Right forelimb (tissue), 1 donor: ENCODE results near the gene UCMA.

Source experiments
- DNase-seq: peaks from one replicate; pipeline ENCODE4 v3.0.0-alpha.2; 2018

UCMA gene

GRCh38 chr10:13231808-13232207, 2.4 kb downstream of the UCMA start:
- DNase-seq, result no peak

DNA sequence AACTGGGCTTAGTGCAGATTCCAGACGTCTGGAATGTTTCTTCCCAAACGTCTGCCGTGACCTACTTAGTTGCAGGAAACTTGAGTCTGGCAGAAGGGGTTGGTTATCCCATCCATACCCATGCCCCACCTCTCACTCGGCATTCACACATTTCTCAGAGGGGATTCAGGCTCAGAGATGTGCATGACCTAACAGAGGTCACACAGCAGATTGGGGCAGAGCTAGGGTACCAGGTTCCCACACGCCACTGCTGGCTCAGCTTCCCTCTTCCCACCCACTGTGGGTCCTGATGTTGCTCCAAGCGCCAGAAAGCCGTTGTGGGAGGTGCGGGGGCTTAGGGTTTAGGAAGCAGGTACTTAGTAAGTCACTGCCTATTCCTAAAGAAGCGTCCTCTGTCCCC, 3.0 kb downstream of the UCMA start:
- DNase-seq, result no peak

DNA sequence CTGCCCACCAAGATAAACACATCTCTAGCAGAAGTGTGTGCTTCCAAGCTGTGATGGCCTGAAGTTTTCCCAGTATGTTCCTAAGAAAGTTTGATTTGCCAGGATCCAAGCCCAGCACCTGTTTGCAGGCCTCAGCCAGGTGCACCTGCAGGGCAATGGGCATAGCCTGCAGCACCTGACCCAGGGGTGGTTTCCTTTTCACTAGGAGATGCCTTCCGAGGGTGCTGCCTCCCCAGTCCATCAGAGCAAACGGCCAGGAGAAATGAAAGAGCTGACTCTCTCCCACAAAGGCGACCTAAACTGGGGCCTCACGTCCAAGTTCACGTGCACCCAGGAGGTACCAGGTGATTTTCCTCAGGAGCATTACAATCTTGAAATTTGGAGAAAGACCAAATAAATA, 7.1 kb downstream of the UCMA start:
- no peak for DNase-seq

DNA sequence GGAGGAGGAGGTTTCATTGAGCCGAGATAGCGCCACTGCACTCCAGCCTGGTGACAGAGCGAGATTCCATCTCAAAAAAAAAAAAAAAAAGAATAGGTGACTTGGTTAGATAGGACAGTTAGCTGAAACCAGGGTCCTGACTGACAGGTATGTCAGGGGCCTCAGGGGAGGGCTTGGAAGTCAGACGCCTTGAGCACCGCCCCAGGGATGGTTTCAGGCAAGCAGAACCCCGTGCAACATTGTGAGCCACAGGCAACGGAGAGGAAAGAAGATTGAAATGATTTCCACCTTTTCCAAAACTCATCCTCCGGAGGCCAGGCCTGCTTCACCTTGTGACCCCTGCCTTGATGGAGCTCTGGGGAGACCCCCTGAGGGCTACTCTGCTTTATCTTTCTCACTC, 8.6 kb downstream of the UCMA start:
- no peak for DNase-seq

DNA sequence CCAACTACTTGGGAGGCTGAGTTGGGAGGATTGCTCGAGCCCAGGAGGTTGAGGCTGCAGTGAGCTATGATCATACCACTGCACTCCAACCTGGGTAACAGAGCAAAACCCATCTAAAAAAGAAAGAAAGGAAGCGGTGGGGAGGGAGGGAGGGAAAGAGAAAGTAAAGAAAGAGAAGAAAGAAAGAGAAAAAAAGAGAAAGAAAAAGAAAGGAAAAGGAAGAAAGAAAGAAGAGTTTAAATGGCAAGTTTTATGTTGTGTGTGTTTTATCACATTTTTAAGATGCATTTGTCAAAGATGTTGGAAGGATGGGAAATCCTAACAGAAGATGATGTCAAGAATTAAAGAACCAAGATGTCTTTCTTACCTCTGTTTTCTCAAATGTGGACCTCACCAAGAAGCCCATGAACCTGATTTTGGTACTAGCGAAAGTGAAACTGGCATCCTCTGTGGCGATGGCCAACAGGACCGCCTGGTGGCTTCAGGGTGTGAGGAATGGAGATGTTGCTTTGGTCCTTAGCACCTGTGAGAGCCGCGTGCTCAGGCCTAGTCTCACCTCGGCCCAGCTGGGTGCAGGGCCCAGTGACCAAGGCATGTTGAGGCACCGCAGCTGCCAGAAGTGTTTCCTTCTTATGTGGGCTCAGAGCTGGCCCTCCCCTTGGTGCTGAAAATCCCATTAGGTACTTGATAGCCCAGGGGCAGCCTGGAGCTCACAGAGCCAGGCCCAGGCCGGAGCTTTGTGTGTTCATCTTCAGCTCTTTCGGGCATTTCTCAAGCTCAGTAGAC, 9.8 kb downstream of the UCMA start:
- no peak for DNase-seq

GRCh38 chr10:13223241-13223640, 10.9 kb downstream of the UCMA start:
- DNase-seq, result no peak

GRCh38 chr10:13222566-13222965, 11.6 kb downstream of the UCMA start:
- DNase-seq, result no peak

DNA sequence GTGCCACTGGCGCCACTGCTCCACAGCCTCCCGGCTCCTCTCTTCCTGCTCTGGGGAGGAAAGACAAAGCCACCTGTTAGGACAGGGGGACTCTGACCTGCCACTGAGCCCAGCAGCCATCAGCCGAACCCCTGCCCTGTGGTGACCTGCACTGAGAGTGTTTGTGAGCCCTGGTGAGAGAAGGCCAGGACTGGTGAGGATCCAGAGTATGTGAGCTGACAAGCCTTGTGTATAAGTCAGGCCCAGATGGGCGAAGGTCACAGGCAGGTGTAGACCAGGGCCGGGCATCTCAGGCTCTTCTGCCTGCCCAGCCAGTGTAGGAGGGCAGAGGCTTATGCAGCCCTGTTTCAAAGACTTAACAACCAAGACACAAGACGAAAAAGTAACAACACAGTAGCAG, 12.0 kb downstream of the UCMA start:
- no peak for DNase-seq

GRCh38 chr10:13221572-13221971, 12.6 kb downstream of the UCMA start:
- DNase-seq, result no peak

DNA sequence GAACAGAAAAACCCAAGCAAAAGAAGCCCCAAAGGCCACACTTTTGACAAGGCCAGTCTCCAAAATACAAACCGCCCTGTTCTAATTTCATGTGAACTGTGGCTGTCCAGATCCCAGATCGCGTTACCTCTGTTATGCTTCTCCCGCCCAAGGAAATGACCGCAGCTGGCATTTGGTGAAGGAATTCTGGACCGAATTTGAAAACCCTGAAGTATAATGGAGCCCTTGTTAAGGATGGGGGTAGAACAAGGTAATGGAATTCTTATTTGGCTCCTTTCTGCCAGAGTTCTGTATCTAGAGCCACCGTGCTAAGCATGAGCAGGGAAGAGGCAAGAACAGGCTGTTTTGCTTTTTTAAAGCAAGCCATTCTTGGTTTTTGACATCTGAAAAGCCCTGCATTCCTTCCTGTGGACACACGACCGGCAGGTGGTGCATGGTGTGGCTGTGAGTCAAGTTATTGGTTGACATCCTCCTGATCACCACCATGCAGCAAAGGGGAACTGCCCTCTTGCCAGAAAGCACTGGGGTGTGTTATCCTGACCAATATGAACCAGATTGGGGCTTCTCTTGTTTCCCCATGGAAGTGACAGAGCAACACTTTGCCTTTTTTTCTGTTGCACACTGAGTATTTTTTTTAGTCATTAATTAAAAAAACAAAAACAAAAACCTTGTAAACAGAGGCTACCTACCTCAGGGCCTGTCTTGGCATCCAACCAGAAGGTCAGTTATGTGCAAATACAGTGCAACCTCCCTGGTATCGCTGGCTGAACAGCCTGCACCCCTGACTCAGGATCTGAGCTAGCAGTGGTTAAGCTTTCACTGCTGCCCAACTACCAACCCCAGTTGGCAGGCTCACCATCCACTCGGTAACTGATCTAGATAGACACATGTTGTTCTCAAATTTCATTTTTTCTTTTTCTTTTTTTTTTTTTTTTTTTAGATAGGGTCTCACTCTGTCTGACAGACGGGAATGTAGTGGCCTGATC, 14.2 kb downstream of the UCMA start:
- DNase-seq, result no peak

- no peak for DNase-seq
Observed at GRCh38 chr10:13218878-13219277, 15.3 kb downstream of the UCMA start.

DNA sequence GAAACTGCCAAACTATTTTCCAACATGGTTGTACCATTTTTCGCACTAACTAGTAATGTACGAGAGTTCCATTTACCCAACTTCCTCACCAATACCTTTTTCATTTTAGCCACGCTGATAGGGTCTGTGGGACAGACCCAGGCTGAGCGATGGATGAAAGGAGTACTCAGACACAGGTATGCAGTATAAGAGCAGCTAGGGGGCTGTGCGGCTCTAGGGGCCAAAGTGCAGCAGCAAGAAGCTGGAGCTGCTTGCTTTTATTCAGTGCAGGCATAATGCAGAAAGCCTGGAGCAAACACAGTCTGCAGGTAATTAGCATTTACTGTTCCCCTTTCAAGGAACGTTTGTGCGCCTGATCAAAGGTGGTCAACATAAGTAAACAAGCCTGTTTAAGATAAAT, 21.0 kb downstream of the UCMA start:
- no peak for DNase-seq

DNA sequence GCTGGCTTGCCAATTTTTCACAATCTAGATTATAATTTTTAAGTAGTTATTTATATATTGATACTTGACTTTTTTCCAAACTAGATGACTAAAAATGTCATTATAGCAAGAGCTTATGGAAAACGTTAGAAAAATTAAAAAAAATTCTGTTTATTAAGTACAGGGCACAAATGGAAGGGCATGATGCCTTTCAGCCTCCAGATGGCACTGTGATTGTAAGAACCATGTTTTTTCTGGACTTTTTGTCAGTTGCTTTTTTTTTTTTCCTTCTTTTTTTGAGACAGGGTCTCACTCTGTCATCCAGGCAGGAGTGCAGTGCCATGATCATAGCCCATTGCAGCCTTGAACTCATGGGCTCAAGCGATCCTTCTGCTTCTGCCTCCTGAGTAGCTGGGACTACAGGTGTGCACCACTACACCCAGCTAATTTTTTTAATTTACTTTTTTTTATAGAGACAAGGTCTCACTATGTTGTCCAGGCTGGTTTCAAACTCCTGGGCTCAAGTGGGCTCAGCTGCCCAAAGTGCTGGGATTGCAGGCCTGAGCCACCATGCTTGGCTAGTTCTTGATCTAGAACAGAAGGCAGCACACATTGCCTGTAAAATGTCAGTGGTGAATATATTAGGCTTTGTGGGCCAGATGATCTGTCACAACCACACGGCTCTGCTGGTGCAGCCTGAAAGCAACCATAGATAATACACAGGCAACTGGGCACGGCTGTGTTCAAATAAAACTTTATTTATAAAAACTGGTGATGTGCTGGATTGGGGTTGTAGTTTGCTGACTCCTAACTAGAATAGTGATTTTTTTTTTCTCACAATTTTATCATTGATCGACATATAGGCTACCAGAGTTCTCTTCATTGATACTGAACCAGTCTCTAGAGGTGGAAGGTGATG, 27.4 kb downstream of the UCMA start:
- no peak for DNase-seq

GRCh38 chr10:13206091-13206490, 28.1 kb downstream of the UCMA start:
- DNase-seq, result no peak

DNA sequence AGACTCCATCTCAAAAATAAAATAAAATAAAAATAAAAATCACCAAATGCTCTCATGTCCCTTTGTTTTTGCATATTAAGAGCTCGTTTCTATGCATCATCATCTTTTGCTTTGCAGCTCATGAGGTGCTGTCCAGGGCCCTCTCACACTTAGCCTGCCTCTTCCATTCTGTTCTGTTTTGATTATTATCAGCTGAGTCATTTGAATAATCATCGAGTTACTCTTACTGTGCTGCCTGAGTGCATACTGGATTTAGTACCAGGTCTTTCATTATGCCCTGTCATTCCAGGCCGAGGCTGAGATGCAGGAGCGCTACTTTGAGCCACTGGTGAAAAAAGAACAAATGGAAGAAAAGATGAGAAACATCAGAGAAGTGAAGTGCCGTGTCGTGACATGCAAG, 33.0 kb downstream of the UCMA start:
- no peak for DNase-seq

- no peak for DNase-seq
Observed at GRCh38 chr10:13195016-13195415, 39.2 kb downstream of the UCMA start.

DNA sequence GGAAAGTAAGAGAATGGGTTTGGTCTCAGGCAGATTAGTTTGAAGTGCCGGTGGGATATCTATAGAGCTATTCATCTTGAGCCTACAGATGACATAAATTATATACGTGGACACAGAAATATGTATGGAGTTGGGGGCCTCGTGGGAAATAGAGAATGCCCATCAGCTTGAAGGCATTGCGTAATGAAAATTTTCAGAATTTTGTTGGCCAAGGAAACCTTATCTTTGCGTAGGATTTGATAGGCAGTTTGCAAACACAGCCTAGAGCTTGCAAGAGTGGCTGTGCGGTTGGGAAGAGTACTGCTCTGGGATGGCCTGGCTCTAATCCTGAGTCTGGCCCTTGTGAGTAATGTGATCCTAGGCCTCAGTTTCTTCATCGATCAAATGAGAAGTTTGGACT, 40.5 kb downstream of the UCMA start:
- no peak for DNase-seq

GRCh38 chr10:13191362-13191761, 42.8 kb downstream of the UCMA start:
- no peak for DNase-seq

DNA sequence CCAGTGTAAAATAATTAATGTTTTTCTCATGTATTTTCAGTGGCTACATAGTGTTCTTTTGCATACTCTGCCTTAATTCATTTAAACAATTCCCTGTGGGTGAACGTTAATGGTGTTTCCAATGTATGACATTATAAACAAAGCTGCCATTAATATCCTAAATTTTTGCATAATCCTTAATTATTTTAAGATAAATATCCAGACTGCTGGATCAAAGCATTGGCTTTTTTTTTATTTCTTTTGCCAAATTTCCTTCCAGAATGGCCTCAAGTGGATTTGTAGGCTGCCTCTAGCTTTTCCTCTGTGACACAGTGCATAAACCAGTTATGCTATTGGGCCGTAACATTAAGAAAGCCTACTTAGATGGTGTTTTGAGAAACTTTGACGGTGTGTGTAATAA, 43.4 kb downstream of the UCMA start:
- no peak for DNase-seq

DNA sequence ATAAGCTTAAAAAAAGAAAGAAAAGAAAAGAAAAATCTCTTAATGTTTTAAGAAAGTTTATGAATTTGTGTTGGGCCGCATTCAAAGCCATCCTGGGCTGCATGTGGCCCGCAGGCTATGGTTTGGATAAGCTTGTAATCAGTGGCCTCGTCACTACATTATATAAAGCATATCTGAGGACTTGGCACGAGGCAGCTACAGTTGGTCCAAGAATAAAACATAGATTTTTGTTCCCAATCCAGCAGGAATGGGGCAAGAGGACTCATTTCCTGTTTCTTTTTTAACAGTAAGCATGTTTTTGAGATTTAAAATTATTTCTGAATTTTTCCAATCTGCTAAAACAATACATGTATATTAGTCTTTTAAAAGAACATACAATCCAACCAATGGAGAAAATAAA, 44.2 kb downstream of the UCMA start:
- no peak for DNase-seq

DNA sequence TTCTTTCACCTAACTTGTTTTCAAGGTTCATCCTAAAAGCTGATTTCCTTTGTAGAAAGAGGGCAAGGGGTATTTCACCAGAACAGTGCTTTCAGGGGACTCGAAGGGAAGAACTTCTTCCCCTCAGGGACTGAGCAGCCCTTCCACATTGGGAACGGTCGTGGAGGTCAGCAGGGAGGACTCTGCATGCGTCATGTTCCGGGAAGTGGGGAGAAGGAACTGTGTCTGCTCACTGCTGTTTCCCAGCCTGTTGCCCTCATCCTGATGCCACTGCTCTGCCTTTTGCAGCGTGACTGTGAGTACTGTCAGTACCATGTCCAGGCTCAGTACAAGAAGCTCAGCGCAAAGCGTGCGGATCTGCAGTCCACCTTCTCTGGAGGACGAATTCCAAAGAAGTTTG, 45.6 kb downstream of the UCMA start:
- DNase-seq, result no peak

GRCh38 chr10:13187135-13187534, 47.0 kb downstream of the UCMA start:
- no peak for DNase-seq
